ENCODE results near the gene MC4R. TPM values are rescaled to one million over a fixed set of nuclear protein-coding genes. Genes with fewer than 3 reads are reported as not detected.

The MC4R gene
- total RNA-seq, 6 experiments from 2014 or later: not detected

DNA sequence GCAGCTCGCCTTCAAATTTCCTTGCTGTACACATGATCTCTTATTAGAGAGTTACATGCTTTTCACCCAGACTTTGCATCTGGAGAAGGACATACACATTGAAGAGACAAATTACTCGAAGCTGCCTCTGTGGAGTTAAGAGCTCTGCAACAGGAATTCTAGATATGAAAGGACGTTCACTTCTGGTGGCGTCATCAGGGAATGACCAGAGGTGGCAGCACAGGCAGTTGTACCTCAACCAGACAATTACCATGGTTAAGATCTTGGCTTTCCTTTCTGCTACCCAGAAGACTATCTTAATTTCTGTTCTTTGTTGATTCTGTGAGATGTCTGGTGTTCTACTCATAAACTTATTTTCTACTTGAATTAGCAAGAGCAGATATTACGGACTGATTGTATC is 39.1 kb upstream of the MC4R start:
- ATAC-seq (no peak), DNase-seq (no peak)
- intact Hi-C loops (cut with DNase I): no loop called here

DNA sequence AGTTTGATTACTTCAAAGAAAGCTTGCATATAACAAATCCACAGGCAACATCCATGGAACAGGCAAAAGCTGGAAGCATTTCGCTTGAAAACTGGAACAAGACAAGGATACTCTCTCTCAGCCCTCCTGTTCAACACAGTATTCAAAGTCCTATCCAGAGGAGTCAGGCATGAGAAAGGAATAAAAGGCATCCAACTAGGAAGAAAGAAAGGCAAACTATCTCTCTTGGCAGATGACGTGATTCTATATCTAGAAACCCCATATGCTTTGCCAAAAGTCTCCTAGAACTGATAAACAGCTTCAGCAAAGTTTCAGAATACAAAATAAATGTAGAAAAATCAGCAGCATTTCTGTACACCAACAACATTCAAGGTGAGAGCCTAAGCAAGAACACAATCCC is 34.1 kb upstream of the MC4R start:
- no peaks in the 10 kb centered on the region for H3K9me3 ChIP-seq
- no peak overlapping the region for H3K4me3 ChIP-seq
- ATAC-seq (no peak), DNase-seq (no peak)
- H3K27ac ChIP-seq: no peak overlapping the region
- no peaks in the 10 kb centered on the region for H3K4me1 ChIP-seq
- H3K36me3 ChIP-seq: no peaks in the 10 kb centered on the region
- intact Hi-C loops (cut with DNase I): no loop called here
- TF ChIP-seq, protein P1, sequence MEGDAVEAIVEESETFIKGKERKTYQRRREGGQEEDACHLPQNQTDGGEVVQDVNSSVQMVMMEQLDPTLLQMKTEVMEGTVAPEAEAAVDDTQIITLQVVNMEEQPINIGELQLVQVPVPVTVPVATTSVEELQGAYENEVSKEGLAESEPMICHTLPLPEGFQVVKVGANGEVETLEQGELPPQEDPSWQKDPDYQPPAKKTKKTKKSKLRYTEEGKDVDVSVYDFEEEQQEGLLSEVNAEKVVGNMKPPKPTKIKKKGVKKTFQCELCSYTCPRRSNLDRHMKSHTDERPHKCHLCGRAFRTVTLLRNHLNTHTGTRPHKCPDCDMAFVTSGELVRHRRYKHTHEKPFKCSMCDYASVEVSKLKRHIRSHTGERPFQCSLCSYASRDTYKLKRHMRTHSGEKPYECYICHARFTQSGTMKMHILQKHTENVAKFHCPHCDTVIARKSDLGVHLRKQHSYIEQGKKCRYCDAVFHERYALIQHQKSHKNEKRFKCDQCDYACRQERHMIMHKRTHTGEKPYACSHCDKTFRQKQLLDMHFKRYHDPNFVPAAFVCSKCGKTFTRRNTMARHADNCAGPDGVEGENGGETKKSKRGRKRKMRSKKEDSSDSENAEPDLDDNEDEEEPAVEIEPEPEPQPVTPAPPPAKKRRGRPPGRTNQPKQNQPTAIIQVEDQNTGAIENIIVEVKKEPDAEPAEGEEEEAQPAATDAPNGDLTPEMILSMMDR (IDR thresholded peaks at IDR 0.05): no peak
- TF ChIP-seq POLR2A (IDR thresholded peaks at IDR 0.05): no peak
- 24% methylated on average over 2 of the region's 2 CpGs for WGBS (ENCODE audit: insufficient coverage, low coverage, low lambda C conversion rate, missing lambda C conversion rate)
- H3K27me3 ChIP-seq: no peaks in the 10 kb centered on the region

More for the DNA sequence above, 39.1 kb upstream of the MC4R start:
- 35% methylated on average over 5 of the region's 5 CpGs for WGBS (ENCODE audit: insufficient coverage, low coverage, low lambda C conversion rate, missing lambda C conversion rate)
- Histone ChIP-seq H3K36me3 (no peaks in the 10 kb centered on the region), H3K27ac (no peak overlapping the region), H3K4me3 (no peak overlapping the region), H3K4me1 (no peaks in the 10 kb centered on the region), H3K9me3 (no peaks in the 10 kb centered on the region), H3K27me3 (no peaks in the 10 kb centered on the region)
- no peak for TF ChIP-seq POLR2A (IDR thresholded peaks at IDR 0.05)
- TF ChIP-seq, protein P1 (IDR thresholded peaks at IDR 0.05): peak in 1 of 4 donors; percentile 19

DNA sequence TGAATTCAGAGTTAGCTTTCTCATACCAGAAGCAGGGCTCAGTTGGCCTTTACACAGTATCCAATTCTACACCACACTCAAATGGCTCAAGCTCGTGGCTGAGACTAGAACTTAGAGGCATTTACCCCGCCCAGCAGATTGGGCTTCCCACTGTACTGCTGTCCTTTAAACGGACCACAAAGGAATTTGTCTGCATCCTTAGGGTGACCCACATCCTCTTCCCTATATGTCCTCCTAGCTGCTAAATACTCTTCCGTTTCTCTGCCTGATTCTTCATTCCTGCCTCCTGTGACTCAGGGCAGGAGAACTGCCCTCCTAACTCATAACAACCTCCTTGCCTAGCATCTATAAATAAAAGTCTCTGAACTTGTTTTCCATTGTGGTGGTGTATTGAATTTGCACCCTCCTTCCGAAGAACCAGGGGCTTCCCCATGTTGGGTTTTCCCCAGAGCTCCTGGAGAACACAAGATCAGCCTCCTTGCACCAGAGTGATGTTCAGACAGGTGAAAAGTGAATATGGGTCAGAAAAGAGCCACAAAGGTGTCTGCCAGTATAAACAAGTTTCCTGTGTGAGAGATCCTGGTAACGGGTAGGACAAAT is 32.0 kb upstream of the MC4R start:
- no peaks in the 10 kb centered on the region for H3K36me3 ChIP-seq
- no peak overlapping the region for H3K4me3 ChIP-seq
- no peaks in the 10 kb centered on the region for H3K9me3 ChIP-seq
- intact Hi-C loops (cut with DNase I): no loop called here
- TF ChIP-seq POLR2A (IDR thresholded peaks at IDR 0.05): no peak
- TF ChIP-seq, protein P1 (IDR thresholded peaks at IDR 0.05): no peak
- ATAC-seq: no peak
- H3K27ac ChIP-seq: no peak overlapping the region
- 27% methylated on average over 6 of the region's 6 CpGs for WGBS (ENCODE audit: insufficient coverage, low coverage, low lambda C conversion rate, missing lambda C conversion rate)
- H3K27me3 ChIP-seq: no peaks in the 10 kb centered on the region
- no peak for DNase-seq
- H3K4me1 ChIP-seq: no peaks in the 10 kb centered on the region

DNA sequence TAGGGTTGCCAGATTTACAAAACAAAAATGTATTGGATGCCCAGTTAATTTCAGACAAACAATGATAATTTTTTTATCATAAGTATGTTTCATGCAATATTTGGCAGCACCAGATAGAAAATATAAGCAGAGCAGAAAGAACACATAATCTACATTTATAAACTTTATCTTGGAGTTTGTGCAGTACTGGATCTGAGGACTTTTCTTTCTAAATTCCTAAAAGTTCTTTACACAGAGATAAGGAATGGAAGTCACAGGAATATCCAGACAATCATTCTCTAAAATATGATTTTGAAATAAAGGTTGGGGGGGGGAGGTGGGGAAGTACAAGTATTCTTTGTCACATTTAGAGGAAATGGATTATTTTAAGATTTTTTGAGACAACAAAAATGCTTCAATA is 28.8 kb upstream of the MC4R start:
- Histone ChIP-seq H3K4me3 (no peak overlapping the region), H3K9me3 (no peaks in the 10 kb centered on the region), H3K36me3 (no peaks in the 10 kb centered on the region), H3K4me1 (no peaks in the 10 kb centered on the region), H3K27me3 (no peaks in the 10 kb centered on the region), H3K27ac (no peak overlapping the region)
- ATAC-seq (no peak), DNase-seq (no peak)
- no peak for TF ChIP-seq POLR2A (IDR thresholded peaks at IDR 0.05)
- TF ChIP-seq, protein P1 (IDR thresholded peaks at IDR 0.05): no peak
- intact Hi-C loops (cut with DNase I): no loop called here
